ENCODE data around the gene NFXL1.
"Not testable (repeated sequence)": the region's sequence is repeated elsewhere in the genome, so short reads cannot be mapped to it uniquely, and the experiment has no call there.

Gene NFXL1

DNA sequence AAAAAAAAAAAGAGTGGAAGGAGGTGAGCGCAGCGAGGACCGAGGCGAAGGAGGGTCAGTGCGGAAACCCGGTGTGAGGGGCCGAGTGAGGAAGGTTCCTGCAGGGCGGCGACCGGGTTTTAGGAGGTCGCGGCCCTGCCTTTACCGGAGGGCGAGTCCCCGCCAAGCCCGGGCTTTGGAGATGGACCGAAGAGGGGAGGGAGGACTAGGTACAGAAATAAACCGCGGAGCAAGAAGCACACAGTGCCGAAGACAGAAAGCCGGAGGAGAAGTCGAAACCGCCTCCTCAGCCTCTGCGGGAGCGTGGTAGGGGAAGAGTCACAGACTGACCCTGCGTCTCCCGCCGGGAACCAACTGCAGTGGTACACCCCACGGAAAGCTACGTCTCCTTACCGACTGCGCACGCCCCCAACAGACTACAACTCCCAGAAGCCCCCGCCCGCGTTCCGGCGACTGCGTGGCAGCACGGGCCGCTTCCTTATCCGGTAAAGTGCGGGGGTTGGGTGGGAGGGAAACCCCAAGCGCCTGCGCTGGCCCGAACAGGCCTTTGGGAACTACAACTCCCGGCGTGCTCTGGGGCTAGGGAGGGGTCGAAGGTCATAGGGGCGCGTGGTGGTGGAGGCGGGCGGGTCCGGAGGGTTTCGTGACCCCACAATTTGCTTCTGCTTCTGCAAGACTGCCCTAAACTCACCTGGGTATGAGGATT is at the start of gene NFXL1:
NFXL1 (minus strand) TSS at position 364 of the 706 bp plus-strand sequence. CDS start 380 bp downstream, outside the sequence.
- DNase-seq (ENCODE audit: low spot score): peak; percentile 97

DNA sequence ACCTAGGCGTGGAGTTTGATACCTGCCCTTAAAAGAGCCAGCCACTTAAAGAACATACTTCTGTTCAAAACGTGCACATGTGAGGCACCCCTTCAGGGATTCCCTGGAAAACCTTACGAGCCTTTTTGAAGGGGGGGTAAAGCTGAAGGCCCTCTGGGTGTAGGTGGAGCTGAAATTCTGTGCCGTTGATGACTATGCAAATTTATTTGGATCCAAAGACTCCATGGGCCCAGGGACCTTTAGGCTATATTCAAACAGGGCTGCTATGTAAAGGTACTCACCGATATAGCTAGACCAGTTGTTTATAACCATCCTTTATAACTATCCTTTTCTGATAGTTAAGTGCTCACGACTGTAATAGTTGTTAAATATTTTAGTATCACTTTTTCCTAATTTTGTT is 40.3 kb upstream of the NFXL1 start:
- no peak for DNase-seq (ENCODE audit: low spot score)

DNA sequence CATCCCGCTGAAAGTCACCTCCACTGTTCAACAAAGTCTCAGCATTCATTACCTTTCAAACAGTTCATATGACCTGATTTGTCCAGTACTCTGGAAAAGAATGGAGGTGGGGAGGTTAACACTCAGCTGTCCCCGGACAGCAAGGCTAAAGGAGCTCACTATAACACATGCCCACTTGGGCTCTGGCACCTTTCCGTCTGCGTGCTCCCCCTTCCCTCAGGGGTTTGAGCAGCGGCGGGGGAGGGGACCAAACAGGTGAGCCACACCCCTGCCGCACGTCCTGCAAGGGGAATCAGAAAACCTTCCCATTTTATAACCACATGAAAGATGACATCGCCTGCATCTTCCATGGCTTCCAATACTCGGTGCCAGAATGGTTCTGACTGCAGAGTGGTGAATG is 39.9 kb upstream of the NFXL1 start:
- no peak for DNase-seq (ENCODE audit: low spot score)

DNA sequence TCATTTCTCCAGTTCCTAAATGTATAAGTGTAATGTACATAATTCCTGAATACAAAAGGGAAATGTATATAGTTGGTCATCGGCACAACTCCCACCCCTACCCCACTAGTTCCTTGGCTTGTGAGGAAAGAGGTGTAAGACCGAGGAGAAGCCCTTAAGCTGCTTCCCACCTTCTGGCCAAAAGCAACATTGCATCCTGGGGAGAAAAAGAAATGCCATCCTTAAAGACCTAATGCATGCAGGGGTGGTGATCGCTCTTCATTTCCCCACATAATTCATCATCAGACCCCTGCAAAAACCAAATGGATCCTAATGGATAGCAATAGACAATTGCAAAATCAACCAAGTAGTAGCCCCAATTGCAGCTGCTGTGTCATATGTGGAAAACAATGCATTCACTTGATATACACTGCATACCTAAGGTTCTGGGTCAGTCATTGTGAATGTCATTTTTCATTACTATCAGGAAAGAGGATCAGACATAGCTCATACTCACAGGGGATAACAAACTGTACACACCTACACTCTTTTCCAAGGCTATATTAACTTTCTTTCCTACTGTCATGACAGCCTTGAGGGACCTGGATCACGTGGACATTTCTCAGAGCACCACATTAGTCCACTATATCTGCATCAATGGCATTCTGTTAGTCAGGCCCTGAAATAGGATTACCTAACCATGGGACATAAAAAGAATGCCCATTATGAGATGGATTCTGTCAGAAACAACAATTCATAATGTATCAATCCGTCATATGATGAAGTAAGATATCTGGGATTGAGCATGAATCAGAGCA is 31.7 kb upstream of the NFXL1 start:
- no peak for DNase-seq (ENCODE audit: low spot score)

DNA sequence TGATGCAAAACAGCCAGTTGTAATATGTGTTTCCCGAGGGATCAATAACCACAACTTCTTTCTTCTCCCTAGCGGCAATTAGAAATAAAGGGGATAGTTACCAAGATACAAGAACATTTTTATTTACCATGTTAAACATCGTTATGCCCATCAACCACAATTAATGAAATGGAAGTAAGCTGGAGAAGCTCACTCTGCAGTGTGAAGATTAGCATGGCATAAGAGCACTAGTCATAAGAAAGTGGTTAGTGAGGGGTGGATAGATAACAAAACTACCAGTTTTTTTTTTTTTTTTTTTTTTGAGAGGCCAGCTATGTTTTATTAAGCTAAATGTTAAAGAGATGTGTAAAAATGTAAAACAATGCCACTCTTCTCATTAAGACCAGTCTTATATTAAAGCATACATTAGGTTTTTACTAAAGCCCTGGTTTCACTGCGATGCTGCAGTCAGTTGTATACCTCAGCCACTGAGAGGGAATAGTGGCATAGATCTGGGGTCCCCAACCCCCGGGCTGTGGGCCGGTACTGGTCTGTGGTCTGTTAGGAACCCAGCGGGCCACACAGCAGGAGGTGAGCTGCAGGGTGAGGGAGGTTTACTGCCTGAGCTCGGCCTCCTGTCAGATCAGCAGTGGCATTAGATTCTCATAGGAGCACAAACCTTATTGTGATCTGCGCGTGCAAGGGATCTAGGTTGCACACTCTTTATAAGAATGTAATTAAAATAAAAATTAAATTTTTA is 27.9 kb upstream of the NFXL1 start:
- no peak for DNase-seq (ENCODE audit: low spot score)

DNA sequence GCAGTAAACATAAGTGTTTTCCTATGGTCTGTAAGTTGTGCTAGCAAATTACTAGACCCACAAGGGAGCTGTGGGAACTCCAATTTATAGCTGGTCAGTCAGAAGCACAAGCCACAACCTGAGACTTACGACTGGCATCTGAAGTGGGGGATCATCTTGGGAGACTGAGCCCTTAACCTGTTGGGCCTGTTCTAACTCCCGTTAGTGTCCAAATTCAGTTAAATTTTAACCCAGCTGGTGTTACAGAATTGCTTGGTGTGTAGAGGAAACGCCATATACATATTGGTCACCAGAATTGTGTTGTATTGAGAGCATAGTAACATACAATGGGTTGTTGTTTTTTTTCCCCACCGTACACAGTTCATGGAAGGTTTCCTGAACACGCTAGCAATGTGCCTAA is 25.1 kb upstream of the NFXL1 start:
- peak; percentile 23 for DNase-seq (ENCODE audit: low spot score)

- DNase-seq (ENCODE audit: low spot score): no peak
Measured at GRCh38 chr4:47936336-47936735, 22.0 kb upstream of the NFXL1 start.

- DNase-seq (ENCODE audit: low spot score): peak; percentile 47
Measured at GRCh38 chr4:47933840-47934239, 19.5 kb upstream of the NFXL1 start.

GRCh38 chr4:47930971-47931804 is 16.8 kb upstream of the NFXL1 start:
- DNase-seq (ENCODE audit: low spot score): peak; percentile 48

DNA sequence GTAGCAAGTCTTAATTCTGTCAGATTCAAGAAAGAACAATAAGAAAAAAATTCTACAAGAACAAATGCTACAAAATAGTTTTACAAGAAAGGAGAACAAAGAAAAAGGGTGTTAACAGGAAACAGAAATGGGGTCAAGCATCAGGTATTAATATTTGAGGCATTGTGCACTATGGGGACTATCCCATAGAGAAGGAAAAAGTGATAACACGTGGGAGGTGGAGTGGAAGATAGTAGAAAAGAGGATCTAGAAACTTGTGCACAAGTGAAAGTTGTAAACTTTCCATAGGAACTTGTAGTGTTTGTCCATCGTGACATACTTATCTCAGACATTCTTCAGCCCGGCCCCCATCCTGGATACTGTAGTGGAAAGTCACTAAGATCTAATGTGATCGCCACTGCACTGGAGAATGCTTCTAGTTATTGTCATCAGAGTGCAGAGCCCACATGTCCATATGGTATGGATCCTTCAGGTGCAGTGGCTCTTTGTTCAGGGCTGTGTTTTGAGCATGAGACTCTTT is 15.4 kb upstream of the NFXL1 start:
- DNase-seq (ENCODE audit: low spot score): no peak

GRCh38 chr4:47926667-47927258 is 12.4 kb upstream of the NFXL1 start:
- DNase-seq (ENCODE audit: low spot score): peak; percentile 68

- DNase-seq (ENCODE audit: low spot score): not testable (repeated sequence)
Measured at GRCh38 chr4:47923261-47923608, 8.9 kb upstream of the NFXL1 start.

DNA sequence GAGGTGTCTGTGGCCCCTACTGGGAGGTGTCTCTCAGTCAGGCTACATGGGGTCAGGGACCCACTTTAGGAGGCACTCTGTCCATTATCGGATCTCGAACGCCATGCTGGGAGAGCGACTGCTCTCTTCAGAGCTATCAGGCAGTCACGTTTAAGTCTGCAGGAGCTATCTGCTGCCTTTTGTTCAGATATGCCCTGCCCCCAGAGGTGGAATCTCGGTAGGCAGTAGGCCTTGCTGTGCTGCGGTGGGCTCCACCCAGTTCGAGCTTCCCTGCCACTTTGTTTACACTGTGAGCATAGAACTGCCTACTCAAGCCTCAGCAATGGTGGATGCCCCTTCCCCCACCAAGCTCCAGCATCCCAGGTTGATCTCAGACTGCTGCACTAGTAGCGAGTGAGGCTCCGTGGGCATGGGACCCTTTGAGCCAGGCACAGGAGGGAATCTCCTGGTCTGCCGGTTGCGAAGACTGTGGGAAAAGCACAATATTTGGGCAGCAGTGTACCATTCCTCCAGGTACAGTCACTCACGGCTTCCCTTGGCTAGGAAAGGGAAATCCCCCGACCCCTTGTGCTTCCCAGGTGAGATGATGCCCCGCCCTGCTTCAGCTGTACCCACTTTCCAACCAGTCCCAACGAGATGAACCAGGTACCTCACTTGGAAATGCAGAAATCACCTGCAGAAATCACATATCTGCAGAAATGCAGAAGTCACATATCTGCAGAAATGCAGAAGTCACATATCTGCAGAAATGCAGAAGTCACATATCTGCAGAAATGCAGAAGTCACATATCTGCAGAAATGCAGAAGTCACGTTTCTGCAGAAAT is 8.3 kb upstream of the NFXL1 start:
- not testable (repeated sequence) for DNase-seq (ENCODE audit: low spot score)

- DNase-seq (ENCODE audit: low spot score): not testable (repeated sequence)
Measured at GRCh38 chr4:47917163-47917562, 2.8 kb upstream of the NFXL1 start.

DNA sequence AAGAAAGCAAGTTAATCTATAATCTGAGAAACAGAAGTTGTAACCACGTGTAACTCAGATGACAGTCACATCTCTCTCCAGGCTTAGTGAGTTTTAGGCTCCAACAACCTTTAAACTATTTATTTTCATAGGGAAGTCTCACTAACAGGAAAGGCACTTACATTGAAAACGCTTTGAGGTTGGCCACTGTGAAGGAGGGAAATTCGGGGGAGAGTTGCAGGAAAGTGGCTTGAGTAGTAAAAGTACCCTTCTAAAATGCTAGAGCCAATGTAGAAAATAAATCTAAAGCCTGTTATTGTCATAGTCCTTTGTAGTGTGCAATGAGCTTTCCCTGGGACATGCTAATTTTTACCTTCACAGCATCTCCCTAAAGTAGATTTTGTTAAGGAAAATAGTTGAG is 995 bp upstream of the NFXL1 start:
- DNase-seq (ENCODE audit: low spot score): peak; percentile 6

DNA sequence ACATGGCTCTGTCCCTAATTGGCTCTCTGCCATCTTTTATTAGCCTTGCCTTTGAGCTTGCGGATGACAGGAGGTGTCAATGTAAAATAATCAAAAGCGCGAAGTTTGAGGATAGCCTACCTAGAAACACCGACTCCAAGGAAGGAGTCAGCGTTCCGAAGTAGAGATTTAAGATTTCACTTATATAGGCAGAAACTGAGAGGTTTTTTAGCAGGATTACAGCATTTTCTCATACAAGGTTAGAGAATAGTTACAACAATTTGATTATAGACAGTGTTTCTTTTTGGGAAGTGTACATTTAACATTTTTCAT is 499 bp upstream of the NFXL1 start:
- no peak for DNase-seq (ENCODE audit: low spot score)

- DNase-seq (ENCODE audit: low spot score): peak; percentile 47
Measured at GRCh38 chr4:47913861-47914219, 543 bp downstream of the NFXL1 start.

DNA sequence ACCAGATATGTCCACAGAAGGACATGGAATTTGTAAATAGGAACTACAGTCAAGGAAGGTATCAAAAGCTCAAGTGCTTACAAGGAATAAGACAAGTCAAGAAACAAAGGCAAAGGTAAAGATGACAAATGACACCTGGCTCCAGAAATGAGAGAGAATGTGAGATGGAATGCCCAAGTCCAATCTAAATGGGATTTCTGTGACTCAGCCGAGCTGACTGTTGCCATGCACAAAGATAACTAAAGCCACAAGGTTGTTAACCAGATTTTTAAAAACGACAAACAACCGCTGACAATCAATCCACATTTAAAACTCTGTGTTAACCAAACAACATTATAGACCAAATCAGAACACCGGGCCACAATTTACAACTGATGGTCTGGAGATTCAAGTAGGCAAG is 1.1 kb downstream of the NFXL1 start:
- DNase-seq (ENCODE audit: low spot score): peak; percentile 68

DNA sequence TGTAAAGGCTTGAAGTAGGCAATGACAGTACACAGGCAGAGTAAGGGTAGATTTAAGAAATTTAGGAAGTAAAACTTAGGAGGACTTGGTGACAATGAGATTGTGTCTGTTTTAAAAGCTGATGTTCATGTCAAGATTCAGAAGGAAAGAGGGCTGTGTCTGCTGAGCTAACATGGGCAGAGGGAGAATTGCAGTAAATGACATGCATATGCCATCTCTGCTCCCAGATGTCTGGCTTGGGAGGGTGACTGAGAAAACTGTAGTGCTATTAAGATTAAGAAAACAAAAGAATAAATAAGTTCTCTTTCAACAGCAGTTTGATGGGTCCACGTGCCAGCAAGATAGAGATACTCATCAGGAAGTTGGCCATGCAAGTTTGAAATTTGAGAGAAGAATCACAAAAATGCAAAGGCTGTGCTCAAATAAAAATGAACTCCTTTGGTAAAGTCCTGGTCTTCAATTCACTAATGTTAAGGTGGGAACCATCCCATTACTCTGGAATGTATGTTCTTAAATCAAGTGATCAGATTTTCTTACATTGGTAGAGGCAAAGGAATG is 7.2 kb downstream of the NFXL1 start:
- no peak for DNase-seq (ENCODE audit: low spot score)

DNA sequence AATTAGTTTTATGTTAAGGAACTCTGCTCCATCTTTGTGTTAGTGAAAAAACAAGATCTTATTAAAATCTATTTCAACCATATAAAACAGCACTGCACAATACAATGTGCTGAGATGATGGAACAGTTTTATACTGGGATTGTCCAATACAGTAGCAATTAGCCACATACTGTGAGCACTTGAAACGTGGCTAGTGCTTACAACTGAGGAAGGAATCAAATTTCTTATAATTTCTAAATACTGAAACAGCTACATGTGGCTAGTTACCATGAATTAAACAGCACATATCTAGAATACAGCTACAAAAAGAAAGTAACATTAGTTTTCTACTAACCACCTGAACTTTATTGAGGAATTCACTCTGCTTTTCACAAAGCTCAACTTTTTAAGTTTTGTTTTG is 14.7 kb downstream of the NFXL1 start:
- DNase-seq (ENCODE audit: low spot score): no peak

Measured in kidney tubule cell (primary cell).